HepG2 (cell line): ENCODE data around the gene OGG1. TPM values are rescaled to one million over a fixed set of nuclear protein-coding genes. Genes with fewer than 3 reads are reported as not detected.
A peak's percentile ranks its signal among the peaks of the same experiment; 100 is the strongest.

Experiments used
- ATAC-seq: fragments of 200-7000 bp; cut with Tn5 transposase; 3 replicates; pipeline ENCODE4 v1.9.1; 2020; ENCODE audit warnings: mild to moderate bottlenecking, moderate library complexity
- BruUV-seq: library from RNA; stranded (reverse); fragments of 400-500 nt; replicated peaks from 2 replicates; lab custom pipeline; 2021; lab: Mats Ljungman, UMichigan
- CTCF ChIA-PET: fragments of 300-600 bp; formaldehyde crosslinking; extraction: SDS; loops from one replicate; lab custom pipeline; 2021; ENCODE audit warnings: low total read pairs, inconsistent platforms, low intra/inter-chr PET ratio; lab: Yijun Ruan, JAX
- POLR2A ChIA-PET: fragments of 350-600 bp; sonication (Branson Sonifier 250); formaldehyde crosslinking; loops from one replicate; lab custom pipeline; 2020; ENCODE audit warnings: antibody characterized with exemption, inconsistent platforms; lab: Yijun Ruan, JAX
- DNase-seq: peaks from one replicate; pipeline ENCODE4 v3.0.0-alpha.2; 2015; ENCODE audit warnings: low spot score
- FAIRE-seq: peaks from 3 replicates; lab custom pipeline; 2011; peaks lifted over from hg19 to GRCh38; lab: Jason Lieb, UNC
- H2AFZ ChIP-seq: one replicate; pipeline ENCODE4 v1.6.1; 2011; ENCODE audit warnings: low read length, inconsistent platforms
- H3K27ac ChIP-seq: fragments of 300-600 bp; 3 replicates; pipeline ENCODE4 v1.8.0; 2011; ENCODE audit warnings: mixed run types, mild to moderate bottlenecking, mixed read lengths, low read length, inconsistent platforms; ENCODE audit not compliant: insufficient read depth; ENCODE audit errors: extremely low read length
- H3K27me3 ChIP-seq, 2 experiments: fragments of 200-600 bp in 1 of 2; 2 replicates in 1 of 2; 3 replicates in 1 of 2; pipeline versions ENCODE4 v1.6.0 to v1.8.0; 2011; ENCODE audit warnings: low read length in 2 of 2, mild to moderate bottlenecking in 2 of 2, moderate library complexity in 2 of 2, inconsistent platforms in 1 of 2; ENCODE audit not compliant: insufficient read depth in 2 of 2, control insufficient read depth in 1 of 2
- H3K36me3 ChIP-seq, 2 experiments: fragments of 200-600 bp in 1 of 2; replicated peaks in 1 of 2; 2 replicates in 1 of 2; 3 replicates in 1 of 2; pipeline versions ENCODE4 v1.5.1 to v1.8.0; 2011; ENCODE audit warnings: low read length in 2 of 2, inconsistent platforms in 1 of 2; ENCODE audit not compliant: insufficient read depth in 2 of 2, control insufficient read depth in 1 of 2
- H3K4me1 ChIP-seq: 2 replicates; pipeline ENCODE4 v1.5.1; 2012; ENCODE audit warnings: low read length, inconsistent platforms; ENCODE audit not compliant: insufficient read depth
- H3K4me2 ChIP-seq: 2 replicates; pipeline ENCODE4 v1.6.0; 2011; ENCODE audit warnings: low read depth, low read length, inconsistent platforms
- H3K4me3 ChIP-seq, 3 experiments: fragments of 200-600 bp in 1 of 3; sonication (generic), shearing (Covaris generic) in 1 of 3; replicated peaks in 1 of 3; 2 replicates each; pipeline ENCODE4 v1.5.1; 2011 to 2016; ENCODE audit warnings: low read length in 3 of 3, inconsistent platforms in 2 of 3, low read depth in 2 of 3, mild to moderate bottlenecking in 2 of 3, control low read depth in 1 of 3, mixed read lengths in 1 of 3; ENCODE audit not compliant: insufficient read depth in 1 of 3
- H3K79me2 ChIP-seq: one replicate; pipeline ENCODE4 v1.6.1; 2011; ENCODE audit warnings: low read length, inconsistent platforms; ENCODE audit not compliant: insufficient read depth
- H3K9ac ChIP-seq: 2 replicates; pipeline ENCODE4 v1.6.0; 2011; ENCODE audit warnings: mild to moderate bottlenecking, low read depth, low read length, inconsistent platforms; ENCODE audit not compliant: insufficient read depth
- H3K9me3 ChIP-seq: 2 replicates; pipeline ENCODE4 v1.5.1; 2012; ENCODE audit warnings: mild to moderate bottlenecking, low read length
- H4K20me1 ChIP-seq: 2 replicates; pipeline ENCODE4 v1.6.0; 2011; ENCODE audit warnings: inconsistent platforms, mild to moderate bottlenecking, low read length, moderate library complexity; ENCODE audit not compliant: insufficient read depth
- AHDC1 ChIP-seq: sonication (generic); formaldehyde crosslinking; IDR thresholded peaks from 2 replicates; pipeline ENCODE4 v1.5.1; 2020; ENCODE audit warnings: mild to moderate bottlenecking, missing genetic modification reagents, borderline replicate concordance
- CTCF ChIP-seq: sonication (generic); formaldehyde crosslinking; IDR thresholded peaks from 2 replicates; pipeline ENCODE4 v1.5.0; 2020; ENCODE audit warnings: mild to moderate bottlenecking, missing genetic modification reagents, moderate library complexity
- ERF ChIP-seq: IDR thresholded peaks from 2 replicates; pipeline ENCODE4 v1.6.1; 2018; ENCODE audit warnings: missing biosample characterization, missing genetic modification reagents
- ETS1 ChIP-seq: sonication (generic); formaldehyde crosslinking; IDR thresholded peaks from 2 replicates; pipeline ENCODE4 v1.4.0; 2020; ENCODE audit warnings: missing genetic modification reagents
- TIGD3 ChIP-seq: sonication (generic); formaldehyde crosslinking; IDR thresholded peaks from 2 replicates; pipeline ENCODE4 v1.5.1; 2020; ENCODE audit warnings: mild to moderate bottlenecking, missing genetic modification reagents, borderline replicate concordance
- ZFP82 ChIP-seq: sonication (generic); formaldehyde crosslinking; IDR thresholded peaks from 2 replicates; pipeline ENCODE4 v1.5.1; 2020; ENCODE audit warnings: mild to moderate bottlenecking, missing genetic modification reagents, borderline replicate concordance
- WGBS: methylation state at CpG from one replicate; pipeline ENCODE4 v1.1.6; 2017; ENCODE audit warnings: low lambda C conversion rate; 5-methylcytosine and 5-hydroxymethylcytosine counted together
- in situ Hi-C: cut with HindIII; loops from 2 replicates; pipeline ENCODE4 v1.10.0; 2017; ENCODE audit warnings: low pct_unique_long_range_greater_than_20kb; ENCODE audit not compliant: extremely low pct_ligation_motif_present
- intact Hi-C: fragments of 100-400 bp; cut with micrococcal nuclease; formaldehyde crosslinking; loops from one replicate; pipeline ENCODE4 v1.10.0; 2022; ENCODE audit not compliant: unreplicated experiment
- polyA plus RNA-seq, 8 experiments: library from polyadenylated mRNA; depleted of rRNA in 3 of 8; stranded (reverse) in 7 of 8; unstranded in 1 of 8; fragments of >200 nt; fragmentation: Illumina TruSeq in 4 of 8; extraction: Trizol in 4 of 8; gene quantifications; 2 replicates each; pipeline versions ENCODE4 v1.2.1 to v1.2.3, GENCODE V29; 2011 to 2016; ENCODE audit warnings: low read depth in 4 of 8, missing spikeins in 1 of 8, mixed read lengths in 1 of 8; ENCODE audit not compliant: insufficient read depth in 1 of 8
- total RNA-seq, 5 experiments: library from RNA; depleted of rRNA; stranded (reverse); fragments of >200 nt; fragmentation: Illumina TruSeq; extraction: Trizol; gene quantifications; 2 replicates each; pipeline ENCODE4 v1.2.3, GENCODE V29; 2016; ENCODE audit warnings: low read depth in 1 of 5

Gene OGG1
- total and polyA plus RNA-seq, 2 of the 13 experiments (the other 11 are each of a cell fraction or from before 2014, with no cell fraction given) = 28.7 to 33.2 TPM

GRCh38 chr3:9732080-9732739, 17.5 kb upstream of the OGG1 start (continued):
- TF ChIP-seq AHDC1 (CRISPR knock-in tag) (no peak), ERF (CRISPR knock-in tag) (0 out of 2 replicates have a peak, but pooled peaks have one; percentile 10), TIGD3 (CRISPR knock-in tag) (no peak), ZFP82 (no peak)

- POLR2A ChIA-PET = interaction anchor here (1.1 to 4.3 kb wide), 3 partner anchors 17 to 60 kb away, joined by 3 to 40 read pairs (median 18); partner anchors contain the start of genes ARPC4, OGG1 and TADA3
These were observed 17.0 kb upstream of the OGG1 start for GRCh38 chr3:9732740-9733115.

More at GRCh38 chr3:9732740-9733115, 17.0 kb upstream of the OGG1 start:
- no peak overlapping the region for H2AFZ ChIP-seq
- FAIRE-seq (no peak), DNase-seq (no peak), ATAC-seq (no peak)
- peaks cover 6% of the 10 kb centered on the region for H4K20me1 ChIP-seq
- in situ Hi-C loops (no loop called here), intact Hi-C loops (no loop called here)
- H3K79me2 ChIP-seq = peaks cover 24% of the 10 kb centered on the region
- H3K9ac ChIP-seq = peak overlapping the region; percentile 100
- H3K4me2 ChIP-seq = peak overlapping the region; percentile 90
- H3K27ac ChIP-seq = peak overlapping the region; percentile 99
- no peaks in the 10 kb centered on the region; a peak in 1 of 5 replicates for H3K27me3 ChIP-seq
- no peaks in the 10 kb centered on the region for H3K9me3 ChIP-seq
- peaks cover 23% of the 10 kb centered on the region for H3K4me1 ChIP-seq
- H3K4me3 ChIP-seq = peak overlapping the region; percentile 89 to 99 (median 96)
- BruUV-seq = TSS peak; percentile 53
- peaks cover 14 to 44% of the 10 kb centered on the region in 2 experiments; a peak in 4 of 5 replicates for H3K36me3 ChIP-seq
- CTCF ChIA-PET = no interaction called here
- TF ChIP-seq ETS1 (CRISPR knock-in tag) (no peak), CTCF (0 out of 2 replicates have a peak, but pooled peaks have one; percentile 26)
- 0% methylated on average over 2 of the region's 7 CpGs for WGBS
